DMS114 treated with DMSO at 0.1 percent for 48 hours (cell line): ENCODE data around the gene ALG6.
"Not testable (repeated sequence)": the region's sequence is repeated elsewhere in the genome, so short reads cannot be mapped to it uniquely, and the experiment has no call there.

ENCODE experiments used
- DNase-seq: peaks from one replicate; lab custom pipeline; 2025; ENCODE audit not compliant: unreplicated experiment; lab: John Stamatoyannopoulos, UW

The ALG6 gene

GRCh38 chr1:63328122-63328521, 39.3 kb upstream of the ALG6 start:
- DNase-seq = no peak

- no peak for DNase-seq
These were observed 38.6 kb upstream of the ALG6 start for GRCh38 chr1:63328781-63329180.

- no peak for DNase-seq
These were observed 37.7 kb upstream of the ALG6 start for GRCh38 chr1:63329621-63330330.

GRCh38 chr1:63330331-63330916, 37.0 kb upstream of the ALG6 start:
- DNase-seq = no peak

- no peak for DNase-seq
These were observed 25.0 kb upstream of the ALG6 start for GRCh38 chr1:63342402-63342801.

- DNase-seq = no peak
These were observed 23.5 kb upstream of the ALG6 start for GRCh38 chr1:63343922-63344321.

GRCh38 chr1:63350320-63350719, 17.1 kb upstream of the ALG6 start:
- no peak for DNase-seq

GRCh38 chr1:63352736-63353135, 14.7 kb upstream of the ALG6 start:
- no peak for DNase-seq

- DNase-seq = not testable (repeated sequence)
These were observed 11.2 kb upstream of the ALG6 start for GRCh38 chr1:63356234-63356633.

- DNase-seq = no peak
These were observed 7.9 kb upstream of the ALG6 start for GRCh38 chr1:63359561-63359960.

- DNase-seq = no peak
These were observed 5.4 kb upstream of the ALG6 start for GRCh38 chr1:63362073-63362472.

GRCh38 chr1:63362578-63362977, 4.8 kb upstream of the ALG6 start:
- DNase-seq = no peak

- DNase-seq = no peak
These were observed 4.4 kb upstream of the ALG6 start for GRCh38 chr1:63363014-63363413.

GRCh38 chr1:63366908-63367214, 566 bp upstream of the ALG6 start:
- no peak for DNase-seq

- DNase-seq = no peak
These were observed 704 bp downstream of the ALG6 start for GRCh38 chr1:63368131-63368530.

- no peak for DNase-seq
These were observed 12.2 kb downstream of the ALG6 start for GRCh38 chr1:63379583-63379982.

- no peak for DNase-seq
These were observed 14.3 kb downstream of the ALG6 start for GRCh38 chr1:63381741-63382140.

- DNase-seq = no peak
These were observed 34.5 kb downstream of the ALG6 start for GRCh38 chr1:63401945-63402344.

- DNase-seq = no peak
These were observed 36.0 kb downstream of the ALG6 start for GRCh38 chr1:63403386-63403785.

GRCh38 chr1:63405021-63405420, 37.6 kb downstream of the ALG6 start:
- no peak for DNase-seq

- DNase-seq = no peak
These were observed 38.6 kb downstream of the ALG6 start for GRCh38 chr1:63405987-63406386.

GRCh38 chr1:63407002-63407401, 39.6 kb downstream of the ALG6 start:
- DNase-seq = no peak

GRCh38 chr1:63408331-63408730, 40.9 kb downstream of the ALG6 start:
- no peak for DNase-seq
